Fibroblast of skin of scalp (primary cell): ENCODE results near the gene REEP6.
"Not testable (repeated sequence)": the region's sequence is repeated elsewhere in the genome, so short reads cannot be mapped to it uniquely, and the experiment has no call there.

ENCODE experiments used
- DNase-seq: peaks from one replicate; pipeline ENCODE4 v3.0.0-alpha.2; 2013

Gene REEP6

GRCh38 chr19:1507763-1508506 lies 17.0 kb downstream of the REEP6 start:
- DNase-seq, result peak; percentile 96

- DNase-seq, result no peak
These were observed 17.5 kb downstream of the REEP6 start for GRCh38 chr19:1508507-1508856.

- no peak for DNase-seq
These were observed 18.8 kb downstream of the REEP6 start for GRCh38 chr19:1509602-1510441.

GRCh38 chr19:1510442-1510806 lies 19.4 kb downstream of the REEP6 start:
- no peak for DNase-seq

- no peak for DNase-seq
These were observed 19.8 kb downstream of the REEP6 start for GRCh38 chr19:1510807-1511206.

- no peak for DNase-seq
These were observed 20.6 kb downstream of the REEP6 start for GRCh38 chr19:1511318-1512317.

- DNase-seq, result peak; percentile 72
These were observed 21.9 kb downstream of the REEP6 start, which contains the start of gene ADAMTSL5 for GRCh38 chr19:1512671-1513498. TSS of gene ADAMTSL5 (minus strand) at chr19:1513019. CDS start at chr19:1510943, 2,076 bp downstream.

GRCh38 chr19:1513499-1514294 lies 22.7 kb downstream of the REEP6 start:
- DNase-seq, result peak; percentile 71

GRCh38 chr19:1514295-1514661 lies 23.3 kb downstream of the REEP6 start:
- DNase-seq, result no peak

GRCh38 chr19:1514986-1515721 lies 24.2 kb downstream of the REEP6 start:
- no peak for DNase-seq

- no peak for DNase-seq
These were observed 25.4 kb downstream of the REEP6 start for GRCh38 chr19:1516395-1516753.

- no peak for DNase-seq
These were observed 27.5 kb downstream of the REEP6 start for GRCh38 chr19:1518471-1518870.

GRCh38 chr19:1519802-1520201 lies 28.8 kb downstream of the REEP6 start:
- DNase-seq, result not testable (repeated sequence)

- no peak for DNase-seq
These were observed 29.3 kb downstream of the REEP6 start for GRCh38 chr19:1520203-1520780.

- DNase-seq, result no peak
These were observed 30.7 kb downstream of the REEP6 start for GRCh38 chr19:1521636-1522035.

- DNase-seq, result no peak
These were observed 31.1 kb downstream of the REEP6 start for GRCh38 chr19:1522061-1522460.

- no peak for DNase-seq
These were observed 31.9 kb downstream of the REEP6 start for GRCh38 chr19:1522838-1523237.

GRCh38 chr19:1523412-1524286 lies 32.7 kb downstream of the REEP6 start, which contains the start of gene PLK5:
TSS of gene PLK5 (plus strand) at chr19:1524077. CDS start at chr19:1526997, 2,920 bp downstream.
- no peak for DNase-seq
